Measurements from ENCODE around the gene HSD17B8.

The HSD17B8 gene

DNA sequence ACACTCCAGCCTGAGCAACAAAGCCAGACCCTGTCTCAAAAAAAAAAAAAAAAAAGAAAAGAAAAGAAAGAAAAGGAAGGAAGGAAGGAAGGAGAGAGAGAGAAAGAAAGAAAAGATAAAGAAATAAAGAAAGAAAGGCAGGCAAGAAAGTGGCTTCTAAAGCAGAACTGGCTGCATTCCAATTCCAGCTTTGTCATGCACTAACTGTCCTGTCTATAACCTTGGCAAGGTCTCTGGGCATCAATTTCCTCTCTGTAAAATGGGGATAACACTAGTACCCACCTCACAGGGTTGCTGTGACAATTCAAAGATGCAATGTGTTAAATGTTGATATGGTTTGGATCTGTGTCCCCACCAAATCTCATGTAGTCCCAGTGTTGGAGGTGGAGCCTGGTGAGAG is 31.9 kb downstream of the HSD17B8 start:
- Histone ChIP-seq H3K27ac (ENCODE audit: low read length) (no peak overlapping the region), H3K4me3 (ENCODE audit: low read depth in 1 of 2, low read length in 2 of 2) (no peak overlapping the region), H3K27me3 (ENCODE audit: low read depth, low read length) (peaks cover 7% of the 10 kb centered on the region), H3K36me3 (ENCODE audit: control insufficient read depth in 1 of 2, insufficient read depth in 2 of 2, low read length in 2 of 2) (no peaks in the 10 kb centered on the region), H3K4me1 (ENCODE audit: control insufficient read depth in 1 of 2, insufficient read depth in 2 of 2, low read length in 2 of 2) (no peaks in the 10 kb centered on the region), H3K9me3 (ENCODE audit: control insufficient read depth in 1 of 2, low read length in 2 of 2) (no peaks in the 10 kb centered on the region)

GRCh38 chr6:33236852-33237251 is 32.4 kb downstream of the HSD17B8 start:
- no peak overlapping the region for H3K4me3 ChIP-seq (ENCODE audit: low read depth in 1 of 2, low read length in 2 of 2)

DNA sequence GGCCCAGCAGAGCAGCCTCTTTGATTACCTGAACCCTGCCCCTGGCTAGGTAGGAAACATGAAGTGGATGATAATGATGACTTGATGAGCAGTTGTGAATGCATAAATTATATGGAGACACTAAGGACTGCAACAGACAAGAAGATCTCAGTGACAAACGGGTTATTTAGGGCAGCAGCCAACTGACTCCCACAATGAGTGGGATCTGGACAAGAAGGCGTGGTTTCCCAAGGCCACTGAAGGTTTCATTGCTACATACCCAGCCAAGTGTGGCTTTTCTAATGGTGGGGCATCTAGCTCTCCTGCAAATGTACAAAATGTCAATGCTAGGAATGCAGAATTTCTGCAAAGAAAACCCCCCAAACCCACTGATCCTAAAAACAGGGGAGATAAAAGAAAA is 33.3 kb downstream of the HSD17B8 start:
- no peaks in the 10 kb centered on the region for H3K4me1 ChIP-seq (ENCODE audit: control insufficient read depth in 1 of 2, insufficient read depth in 2 of 2, low read length in 2 of 2)
- no peaks in the 10 kb centered on the region for H3K36me3 ChIP-seq (ENCODE audit: control insufficient read depth in 1 of 2, insufficient read depth in 2 of 2, low read length in 2 of 2)
- peaks cover 7% of the 10 kb centered on the region for H3K27me3 ChIP-seq (ENCODE audit: low read depth, low read length)
- no peaks in the 10 kb centered on the region for H3K9me3 ChIP-seq (ENCODE audit: control insufficient read depth in 1 of 2, low read length in 2 of 2)
- H3K4me3 ChIP-seq (ENCODE audit: low read depth in 1 of 2, low read length in 2 of 2), result no peak overlapping the region
- H3K27ac ChIP-seq (ENCODE audit: low read length), result no peak overlapping the region

More at GRCh38 chr6:33236852-33237251, 32.4 kb downstream of the HSD17B8 start:
- Histone ChIP-seq H3K27ac (ENCODE audit: low read length) (no peak overlapping the region), H3K36me3 (ENCODE audit: control insufficient read depth in 1 of 2, insufficient read depth in 2 of 2, low read length in 2 of 2) (no peaks in the 10 kb centered on the region), H3K27me3 (ENCODE audit: low read depth, low read length) (peaks cover 7% of the 10 kb centered on the region), H3K9me3 (ENCODE audit: control insufficient read depth in 1 of 2, low read length in 2 of 2) (no peaks in the 10 kb centered on the region), H3K4me1 (ENCODE audit: control insufficient read depth in 1 of 2, insufficient read depth in 2 of 2, low read length in 2 of 2) (no peaks in the 10 kb centered on the region)

GRCh38 chr6:33241968-33242367 is 37.5 kb downstream of the HSD17B8 start:
- H3K4me3 ChIP-seq (ENCODE audit: low read depth in 1 of 2, low read length in 2 of 2), result no peak overlapping the region
- no peaks in the 10 kb centered on the region for H3K4me1 ChIP-seq (ENCODE audit: control insufficient read depth in 1 of 2, insufficient read depth in 2 of 2, low read length in 2 of 2)
- H3K27ac ChIP-seq (ENCODE audit: low read length), result no peak overlapping the region
- peaks cover 3% of the 10 kb centered on the region for H3K27me3 ChIP-seq (ENCODE audit: low read depth, low read length)
- H3K36me3 ChIP-seq (ENCODE audit: control insufficient read depth in 1 of 2, insufficient read depth in 2 of 2, low read length in 2 of 2), result no peaks in the 10 kb centered on the region
- no peaks in the 10 kb centered on the region for H3K9me3 ChIP-seq (ENCODE audit: control insufficient read depth in 1 of 2, low read length in 2 of 2)

DNA sequence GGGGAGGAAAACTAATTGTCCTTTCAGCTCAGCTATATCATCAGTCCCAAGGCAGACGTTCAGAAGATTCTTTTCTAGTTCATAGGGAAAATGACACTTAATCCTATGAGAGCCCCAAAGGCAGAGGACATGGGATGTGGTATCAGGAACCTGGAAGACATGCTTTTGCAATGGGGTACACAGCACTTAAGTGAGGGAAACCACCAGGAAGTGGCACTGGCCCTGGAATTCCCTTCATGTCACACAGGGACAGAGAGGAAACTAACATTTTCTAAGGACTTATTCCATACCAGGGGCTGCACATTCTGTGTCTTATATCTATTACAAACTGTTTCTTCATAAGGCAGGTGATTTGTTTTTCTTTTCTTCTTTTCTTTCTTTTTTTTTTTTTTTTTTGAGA is 39.0 kb downstream of the HSD17B8 start:
- H3K4me1 ChIP-seq (ENCODE audit: control insufficient read depth in 1 of 2, insufficient read depth in 2 of 2, low read length in 2 of 2), result peaks cover under 1 to 7% of the 10 kb centered on the region in 2 donors
- H3K27ac ChIP-seq (ENCODE audit: low read length), result no peak overlapping the region

GRCh38 chr6:33247977-33248642 is 43.7 kb downstream of the HSD17B8 start:
- Histone ChIP-seq H3K27ac (ENCODE audit: low read length) (peak overlapping the region; percentile 93), H3K4me3 (ENCODE audit: low read depth in 1 of 2, low read length in 2 of 2) (peak overlapping the region; percentile 64 to 82), H3K36me3 (ENCODE audit: control insufficient read depth in 1 of 2, insufficient read depth in 2 of 2, low read length in 2 of 2) (peaks cover 8 to 12% of the 10 kb centered on the region in 2 donors), H3K27me3 (ENCODE audit: low read depth, low read length) (no peaks in the 10 kb centered on the region), H3K4me1 (ENCODE audit: control insufficient read depth in 1 of 2, insufficient read depth in 2 of 2, low read length in 2 of 2) (peaks cover 10 to 25% of the 10 kb centered on the region in 2 donors), H3K9me3 (ENCODE audit: control insufficient read depth in 1 of 2, low read length in 2 of 2) (no peaks in the 10 kb centered on the region)

More for the DNA sequence above, 39.0 kb downstream of the HSD17B8 start:
- no peaks in the 10 kb centered on the region for H3K9me3 ChIP-seq (ENCODE audit: control insufficient read depth in 1 of 2, low read length in 2 of 2)
- no peaks in the 10 kb centered on the region for H3K36me3 ChIP-seq (ENCODE audit: control insufficient read depth in 1 of 2, insufficient read depth in 2 of 2, low read length in 2 of 2)
- no peak overlapping the region for H3K4me3 ChIP-seq (ENCODE audit: low read depth in 1 of 2, low read length in 2 of 2)
- H3K27me3 ChIP-seq (ENCODE audit: low read depth, low read length), result peaks cover 3% of the 10 kb centered on the region

DNA sequence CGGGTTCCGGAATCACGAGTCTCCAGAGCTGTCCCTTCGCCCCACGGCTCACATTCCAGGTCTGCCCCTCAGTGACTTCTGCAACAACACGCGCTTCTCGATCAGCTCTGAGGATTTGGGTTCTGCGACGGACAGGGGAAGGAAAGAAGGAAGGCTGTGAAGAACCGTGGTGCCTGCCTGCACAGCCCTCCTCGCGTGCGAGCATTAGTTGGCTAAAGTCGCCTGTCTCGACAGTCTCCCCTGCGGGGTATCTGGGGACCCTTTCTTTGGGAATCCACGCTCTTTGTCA is 44.1 kb downstream of the HSD17B8 start:
- H3K4me1 ChIP-seq (ENCODE audit: control insufficient read depth in 1 of 2, insufficient read depth in 2 of 2, low read length in 2 of 2), result peaks cover 10 to 25% of the 10 kb centered on the region in 2 donors
- no peaks in the 10 kb centered on the region for H3K27me3 ChIP-seq (ENCODE audit: low read depth, low read length)
- H3K27ac ChIP-seq (ENCODE audit: low read length), result peak overlapping the region; percentile 93
- peaks cover 8 to 12% of the 10 kb centered on the region in 2 donors for H3K36me3 ChIP-seq (ENCODE audit: control insufficient read depth in 1 of 2, insufficient read depth in 2 of 2, low read length in 2 of 2)
- H3K4me3 ChIP-seq (ENCODE audit: low read depth in 1 of 2, low read length in 2 of 2), result peak overlapping the region; percentile 64 to 82
- no peaks in the 10 kb centered on the region for H3K9me3 ChIP-seq (ENCODE audit: control insufficient read depth in 1 of 2, low read length in 2 of 2)

GRCh38 chr6:33248932-33249731 is 44.7 kb downstream of the HSD17B8 start:
- H3K9me3 ChIP-seq (ENCODE audit: control insufficient read depth in 1 of 2, low read length in 2 of 2), result no peaks in the 10 kb centered on the region
- H3K27me3 ChIP-seq (ENCODE audit: low read depth, low read length), result no peaks in the 10 kb centered on the region
- peak overlapping the region; percentile 97 for H3K27ac ChIP-seq (ENCODE audit: low read length)
- H3K4me1 ChIP-seq (ENCODE audit: control insufficient read depth in 1 of 2, insufficient read depth in 2 of 2, low read length in 2 of 2), result peaks cover 10 to 25% of the 10 kb centered on the region in 2 donors
- H3K36me3 ChIP-seq (ENCODE audit: control insufficient read depth in 1 of 2, insufficient read depth in 2 of 2, low read length in 2 of 2), result peaks cover 8 to 12% of the 10 kb centered on the region in 2 donors
- H3K4me3 ChIP-seq (ENCODE audit: low read depth in 1 of 2, low read length in 2 of 2), result peak overlapping the region; percentile 64 to 90

- H3K27ac ChIP-seq (ENCODE audit: low read length), result peak overlapping the region; percentile 97
- H3K9me3 ChIP-seq (ENCODE audit: control insufficient read depth in 1 of 2, low read length in 2 of 2), result no peaks in the 10 kb centered on the region
- peak overlapping the region; percentile 64 to 90 for H3K4me3 ChIP-seq (ENCODE audit: low read depth in 1 of 2, low read length in 2 of 2)
- H3K4me1 ChIP-seq (ENCODE audit: control insufficient read depth in 1 of 2, insufficient read depth in 2 of 2, low read length in 2 of 2), result peaks cover 10 to 25% of the 10 kb centered on the region in 2 donors
- no peaks in the 10 kb centered on the region for H3K27me3 ChIP-seq (ENCODE audit: low read depth, low read length)
- H3K36me3 ChIP-seq (ENCODE audit: control insufficient read depth in 1 of 2, insufficient read depth in 2 of 2, low read length in 2 of 2), result peaks cover 8 to 13% of the 10 kb centered on the region in 2 donors
Measured at GRCh38 chr6:33249732-33250630, 45.5 kb downstream of the HSD17B8 start.

DNA sequence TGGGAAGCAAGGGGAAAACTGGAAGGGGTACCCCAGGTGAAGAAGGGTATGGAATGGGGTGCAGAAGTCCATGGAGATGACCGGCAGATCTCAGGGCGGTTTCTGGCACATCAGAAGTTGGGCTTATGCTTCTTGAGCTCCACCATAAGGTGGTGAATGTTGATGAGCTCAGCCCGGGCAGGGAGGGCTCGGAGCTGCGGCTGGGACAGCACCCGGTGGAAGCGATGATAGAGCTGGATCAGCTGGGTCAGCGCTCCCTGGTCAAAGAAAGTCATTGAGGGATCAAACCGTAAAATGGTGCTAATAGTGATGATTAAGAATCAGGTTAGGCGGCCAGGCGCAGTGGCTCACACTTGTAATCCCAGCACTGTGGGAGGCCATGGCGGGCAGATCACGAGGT is 46.3 kb downstream of the HSD17B8 start:
- H3K27me3 ChIP-seq (ENCODE audit: low read depth, low read length), result no peaks in the 10 kb centered on the region
- peaks cover 10 to 25% of the 10 kb centered on the region in 2 donors for H3K4me1 ChIP-seq (ENCODE audit: control insufficient read depth in 1 of 2, insufficient read depth in 2 of 2, low read length in 2 of 2)
- no peak overlapping the region for H3K4me3 ChIP-seq (ENCODE audit: low read depth in 1 of 2, low read length in 2 of 2)
- peaks cover 8 to 16% of the 10 kb centered on the region in 2 donors for H3K36me3 ChIP-seq (ENCODE audit: control insufficient read depth in 1 of 2, insufficient read depth in 2 of 2, low read length in 2 of 2)
- H3K9me3 ChIP-seq (ENCODE audit: control insufficient read depth in 1 of 2, low read length in 2 of 2), result no peaks in the 10 kb centered on the region
- H3K27ac ChIP-seq (ENCODE audit: low read length), result no peak overlapping the region
